ENCODE results near the gene SPACA5. TPM values are rescaled to one million over a fixed set of nuclear protein-coding genes. Genes with fewer than 3 reads are reported as not detected.

Gene SPACA5
- total and polyA plus RNA-seq, 2 of the 13 experiments (the other 11 are each of a cell fraction or from before 2014, with no cell fraction given) = not detected

- TF ChIP-seq ZNF660 (CRISPR knock-in tag; IDR thresholded peaks at IDR 0.05; ENCODE audit: borderline replicate concordance, low read depth) (no peak), KLF12 (CRISPR knock-in tag; IDR thresholded peaks at IDR 0.05; ENCODE audit: borderline replicate concordance) (no peak), TSC22D2 (CRISPR knock-in tag; IDR thresholded peaks at IDR 0.05; ENCODE audit: borderline replicate concordance) (no peak)
Observed at GRCh38 chrX:47991263-47992094, 15.3 kb upstream of the SPACA5 start (continued).

GRCh38 chrX:47992095-47992380 is 14.8 kb upstream of the SPACA5 start:
- H4K20me1 ChIP-seq (ENCODE audit: insufficient read depth, low read length) = no peaks in the 10 kb centered on the region
- no peak overlapping the region for H2AFZ ChIP-seq (ENCODE audit: low read length)
- ChIA-PET CTCF (ENCODE audit: low intra/inter-chr PET ratio, low total read pairs) (no interaction called here), POLR2A (no interaction called here)
- intact Hi-C loops (cut with micrococcal nuclease; ENCODE audit: unreplicated experiment) = no loop called here
- H3K36me3 ChIP-seq (replicated peaks in 1 of 2; ENCODE audit: control insufficient read depth in 1 of 2, insufficient read depth in 2 of 2, low read length in 2 of 2) = 0 out of 5 replicates have a peak, but pooled peaks cover 0 to 5% of the 10 kb centered on the region in 2 experiments
- ATAC-seq (no peak), FAIRE-seq (no peak), DNase-seq (ENCODE audit: low spot score) (no peak)
- in situ Hi-C loops (cut with HindIII; ENCODE audit: extremely low pct_ligation_motif_present, low pct_unique_long_range_greater_than_20kb) = no loop called here
- no peak overlapping the region for H3K4me3 ChIP-seq (replicated peaks in 1 of 3; ENCODE audit: insufficient read depth in 1 of 3, low read depth in 2 of 3, low read length in 3 of 3)
- no peaks in the 10 kb centered on the region for H3K4me1 ChIP-seq (ENCODE audit: insufficient read depth, low read length)
- H3K27me3 ChIP-seq (ENCODE audit: control insufficient read depth in 1 of 2, insufficient read depth in 2 of 2, low read length in 2 of 2) = no peaks in the 10 kb centered on the region
- no TSS peak for BruUV-seq (replicated peaks)
- TF ChIP-seq MBNL3 (CRISPR knock-in tag; conservative IDR thresholded peaks at IDR 0.05) = no peak
- TF ChIP-seq ZNF776 (CRISPR knock-in tag; IDR thresholded peaks at IDR 0.05) = no peak
- no peak for TF ChIP-seq DDIT3 (CRISPR knock-in tag; IDR thresholded peaks at IDR 0.05)
- no peak for TF ChIP-seq ZBED4 (CRISPR knock-in tag; IDR thresholded peaks at IDR 0.05; ENCODE audit: borderline replicate concordance)
- no peak for TF ChIP-seq PLRG1 (conservative IDR thresholded peaks at IDR 0.05)
- no peak for TF ChIP-seq PHF21A (CRISPR knock-in tag; IDR thresholded peaks at IDR 0.05)
- TF ChIP-seq CEBPG (CRISPR knock-in tag; IDR thresholded peaks at IDR 0.05) = no peak
- no peak for TF ChIP-seq SSRP1 (CRISPR knock-in tag; IDR thresholded peaks at IDR 0.05)
- no peak for TF ChIP-seq ZNF841 (CRISPR knock-in tag; IDR thresholded peaks at IDR 0.05; ENCODE audit: borderline replicate concordance)
- TF ChIP-seq BCL3 (CRISPR knock-in tag; IDR thresholded peaks at IDR 0.05) = no peak
- no peak overlapping the region for H3K4me2 ChIP-seq (ENCODE audit: low read depth, low read length)
- 100% methylated on average over 1 of the region's 1 CpG for WGBS (ENCODE audit: low lambda C conversion rate)
- H3K27ac ChIP-seq (ENCODE audit: extremely low read length, insufficient read depth, low read length) = no peak overlapping the region
- H3K9me3 ChIP-seq (ENCODE audit: low read length) = no peaks in the 10 kb centered on the region
- no peaks in the 10 kb centered on the region for H3K79me2 ChIP-seq (ENCODE audit: insufficient read depth, low read length)
- no peak overlapping the region for H3K9ac ChIP-seq (ENCODE audit: insufficient read depth, low read depth, low read length)
